GM20000 (cell line): ENCODE measurements around the gene PARVG.

Source experiments
- DNase-seq: peaks from one replicate; pipeline ENCODE4 v3.0.0; 2012; ENCODE audit warnings: low spot score
- CTCF ChIP-seq: IDR thresholded peaks from 2 replicates; pipeline ENCODE4 v1.5.1; 2012; ENCODE audit warnings: mild to moderate bottlenecking, control low read depth; ENCODE audit errors: extremely low read depth, missing control alignments

Gene PARVG, protein sequence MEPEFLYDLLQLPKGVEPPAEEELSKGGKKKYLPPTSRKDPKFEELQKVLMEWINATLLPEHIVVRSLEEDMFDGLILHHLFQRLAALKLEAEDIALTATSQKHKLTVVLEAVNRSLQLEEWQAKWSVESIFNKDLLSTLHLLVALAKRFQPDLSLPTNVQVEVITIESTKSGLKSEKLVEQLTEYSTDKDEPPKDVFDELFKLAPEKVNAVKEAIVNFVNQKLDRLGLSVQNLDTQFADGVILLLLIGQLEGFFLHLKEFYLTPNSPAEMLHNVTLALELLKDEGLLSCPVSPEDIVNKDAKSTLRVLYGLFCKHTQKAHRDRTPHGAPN

GRCh38 chr22:44180706-44181032 is at the start of gene PARVG:
TSS of gene PARVG (plus strand) at chr22:44180925. CDS start at chr22:44183330, 2,405 bp downstream.
- peak; percentile 83 for DNase-seq
- TF ChIP-seq CTCF: no peak

- no peak for DNase-seq
- no peak for TF ChIP-seq CTCF
These were observed 49.3 kb upstream of the PARVG start for GRCh38 chr22:44131412-44131811.

GRCh38 chr22:44131989-44132685 is 48.6 kb upstream of the PARVG start:
- no peak for DNase-seq
- TF ChIP-seq CTCF: no peak

DNA sequence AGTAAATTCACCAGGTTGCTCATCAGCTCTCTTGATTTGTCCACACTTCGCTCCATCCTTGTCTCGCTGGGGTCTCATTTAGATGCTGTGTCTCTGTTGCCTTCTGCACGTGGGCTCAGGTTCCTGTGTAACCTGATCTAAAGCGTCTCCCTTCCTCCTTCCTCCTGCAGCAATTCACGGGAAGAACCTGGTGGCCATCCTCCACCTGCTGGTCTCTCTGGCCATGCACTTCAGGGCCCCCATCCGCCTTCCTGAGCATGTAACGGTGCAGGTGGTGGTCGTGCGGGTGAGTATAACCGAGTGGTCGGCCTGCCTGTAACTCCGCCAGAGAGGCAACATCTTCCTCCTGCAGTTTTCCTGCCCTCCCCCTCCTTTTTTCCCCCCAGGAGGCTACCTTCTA is 48.0 kb upstream of the PARVG start:
- DNase-seq: no peak
- TF ChIP-seq CTCF: no peak

GRCh38 chr22:44133161-44133560 is 47.6 kb upstream of the PARVG start:
- no peak for DNase-seq
- TF ChIP-seq CTCF: no peak

GRCh38 chr22:44133901-44134571 is 46.7 kb upstream of the PARVG start:
- DNase-seq: no peak
- no peak for TF ChIP-seq CTCF

DNA sequence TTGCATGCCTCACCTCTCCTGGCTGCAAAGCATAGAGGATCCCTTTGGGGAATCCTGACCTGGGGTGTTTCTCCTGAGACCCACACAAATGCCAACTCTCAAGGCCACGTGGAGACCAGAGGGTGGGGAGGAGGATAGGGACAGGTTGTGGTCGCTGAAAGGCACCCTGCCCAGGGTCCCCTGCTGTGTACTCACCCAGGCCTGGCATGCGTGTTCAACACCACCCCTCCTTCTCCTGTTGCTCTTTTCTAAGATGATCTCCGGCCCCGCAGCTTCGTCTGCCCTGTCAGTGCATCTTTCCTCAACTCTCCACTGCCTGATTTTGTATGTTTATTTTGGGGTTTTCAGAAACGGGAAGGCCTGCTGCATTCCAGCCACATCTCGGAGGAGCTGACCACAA is 44.6 kb upstream of the PARVG start:
- DNase-seq: no peak
- no peak for TF ChIP-seq CTCF
